ENCODE results near the gene TP53I13. TPM values are rescaled to one million over a fixed set of nuclear protein-coding genes. Genes with fewer than 3 reads are reported as not detected.

The TP53I13 gene
- total and polyA plus RNA-seq, 2 of the 4 experiments (the other 2 are of a cell fraction): 22.0 to 48.3 TPM

DNA sequence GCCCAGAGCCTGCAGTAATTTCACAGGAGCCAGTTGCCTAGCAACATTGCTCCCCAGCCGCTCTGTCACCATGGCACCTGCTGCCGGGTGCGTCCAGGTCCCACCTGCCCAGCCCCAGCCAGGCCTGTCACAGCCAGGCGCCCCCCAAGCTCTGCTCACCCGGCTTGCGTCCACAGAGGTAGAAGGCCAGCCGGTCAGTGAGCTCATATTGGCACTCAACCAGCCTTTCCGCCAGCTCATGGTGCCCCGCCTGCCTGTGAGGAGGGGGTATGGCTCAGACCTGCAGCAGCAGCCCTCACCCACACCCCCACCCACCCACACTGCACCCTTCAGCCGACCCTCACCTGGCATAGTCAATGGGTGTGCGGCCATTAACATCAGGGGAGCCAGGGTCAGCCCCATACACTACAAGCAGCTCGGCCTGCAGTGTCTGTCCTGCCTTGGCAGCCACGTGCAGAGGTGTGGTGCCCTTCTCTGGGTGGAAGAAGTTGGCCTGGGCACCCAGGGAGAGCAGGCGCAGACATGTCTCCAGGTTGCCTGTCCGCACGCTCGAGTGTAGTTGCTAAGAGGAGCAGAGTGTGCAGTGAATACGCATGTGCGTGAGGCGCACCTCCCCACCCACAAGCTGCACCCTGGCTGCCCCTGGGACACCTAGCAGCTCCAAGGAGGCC is 13.2 kb downstream of the TP53I13 start:
- Histone ChIP-seq H3K27ac (ENCODE audit: insufficient read depth, low read length) (no peak overlapping the region), H3K9ac (ENCODE audit: low read depth, low read length) (no peak overlapping the region), H4K91ac (ENCODE audit: insufficient read depth, low read depth, low read length) (no peak overlapping the region), H4K8ac (ENCODE audit: low read depth in 2 of 2, low read length in 2 of 2) (no peak overlapping the region), H3K14ac (replicated peaks; ENCODE audit: low read depth, low read length) (no peak overlapping the region), H2BK120ac (ENCODE audit: low read depth, low read length) (no peak overlapping the region), H2AK5ac (ENCODE audit: low read depth, low read length) (no peak overlapping the region), H3K4me2 (ENCODE audit: low read depth, low read length) (no peak overlapping the region), H3K4ac (ENCODE audit: low read depth, low read length) (no peak overlapping the region), H4K5ac (ENCODE audit: low read depth, low read length) (no peak overlapping the region), H3K9me1 (ENCODE audit: insufficient read depth, low read length) (peaks cover 18% of the 10 kb centered on the region), H2BK15ac (ENCODE audit: low read depth, low read length) (no peak overlapping the region), H3K9me3 (ENCODE audit: control insufficient read depth, insufficient read depth, low read length) (no peaks in the 10 kb centered on the region), H3K36me3 (ENCODE audit: control insufficient read depth, insufficient read depth, low read length) (peaks cover 48% of the 10 kb centered on the region), H3K23ac (ENCODE audit: low read depth, low read length) (no peak overlapping the region), H2BK5ac (ENCODE audit: low read depth, low read length, poor library complexity, severe bottlenecking) (no peak overlapping the region), H3K4me3 (ENCODE audit: insufficient read depth, low read depth, low read length) (no peak overlapping the region), H3K27me3 (ENCODE audit: control insufficient read depth, insufficient read depth, low read length) (no peaks in the 10 kb centered on the region), H3K18ac (ENCODE audit: low read depth, low read length) (no peak overlapping the region), H3K4me1 (ENCODE audit: control insufficient read depth, insufficient read depth, low read length) (peaks cover 11% of the 10 kb centered on the region; the same call in 1 of the 2 replicates), H4K20me1 (ENCODE audit: insufficient read depth, low read length) (peaks cover 44% of the 10 kb centered on the region), H2BK20ac (ENCODE audit: low read depth, low read length) (no peak overlapping the region), H3K79me1 (ENCODE audit: low read depth in 1 of 2, low read length in 2 of 2) (peaks cover 31 to 74% of the 10 kb centered on the region in 2 experiments), H2AK9ac (replicated peaks; ENCODE audit: low read depth, low read length, poor library complexity) (no peak overlapping the region), H2AFZ (replicated peaks; ENCODE audit: low read length, poor library complexity) (no peak overlapping the region), H3K56ac (ENCODE audit: extremely low read depth, insufficient read depth, low read length) (no peak overlapping the region)
- ATAC-seq (ENCODE audit: low read depth): no peak
- dilution Hi-C loops (cut with HindIII; ENCODE audit: low sequenced_read_pairs, unreplicated experiment) (no loop called here), intact Hi-C loops (cut with micrococcal nuclease) (no loop called here), in situ Hi-C loops (cut with MboI; ENCODE audit: low sequenced_read_pairs) (no loop called here)
- no peak for TF ChIP-seq BHLHE40 (IDR thresholded peaks at IDR 0.05; ENCODE audit: low read depth, low read length)
- TF ChIP-seq, protein P1, sequence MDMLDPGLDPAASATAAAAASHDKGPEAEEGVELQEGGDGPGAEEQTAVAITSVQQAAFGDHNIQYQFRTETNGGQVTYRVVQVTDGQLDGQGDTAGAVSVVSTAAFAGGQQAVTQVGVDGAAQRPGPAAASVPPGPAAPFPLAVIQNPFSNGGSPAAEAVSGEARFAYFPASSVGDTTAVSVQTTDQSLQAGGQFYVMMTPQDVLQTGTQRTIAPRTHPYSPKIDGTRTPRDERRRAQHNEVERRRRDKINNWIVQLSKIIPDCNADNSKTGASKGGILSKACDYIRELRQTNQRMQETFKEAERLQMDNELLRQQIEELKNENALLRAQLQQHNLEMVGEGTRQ (IDR thresholded peaks at IDR 0.05; ENCODE audit: low read depth, low read length): no peak
- TF ChIP-seq NFE2L2 (IDR thresholded peaks at IDR 0.05; ENCODE audit: low read depth, low read length): no peak
- TF ChIP-seq RAD21 (IDR thresholded peaks at IDR 0.05; ENCODE audit: low read length): no peak
- no peak for TF ChIP-seq CHD1 (IDR thresholded peaks at IDR 0.05; ENCODE audit: low read depth, low read length)
- TF ChIP-seq POLR2A (IDR thresholded peaks at IDR 0.05; ENCODE audit: low read depth, low read length): no peak
- no peak for TF ChIP-seq RCOR1 (IDR thresholded peaks at IDR 0.05; ENCODE audit: insufficient replicate concordance, low read length)
- no peak for TF ChIP-seq ELK1 (IDR thresholded peaks at IDR 0.05; ENCODE audit: borderline replicate concordance, low read depth, low read length)
- TF ChIP-seq MAZ (IDR thresholded peaks at IDR 0.05; ENCODE audit: borderline replicate concordance, low read depth, low read length): no peak
- TF ChIP-seq CEBPB (IDR thresholded peaks at IDR 0.05; ENCODE audit: low read depth, low read length): no peak
- no peak for TF ChIP-seq FOS (IDR thresholded peaks at IDR 0.05; ENCODE audit: low read depth, low read length)
- no peak for TF ChIP-seq SMC3 (IDR thresholded peaks at IDR 0.05; ENCODE audit: low read depth, low read length)
- no peak for TF ChIP-seq MXI1 (IDR thresholded peaks at IDR 0.05; ENCODE audit: borderline replicate concordance, low read depth, low read length)
- TF ChIP-seq RFX5 (IDR thresholded peaks at IDR 0.05; ENCODE audit: low read depth, low read length): no peak
- no peak for TF ChIP-seq MAFK (IDR thresholded peaks at IDR 0.05; ENCODE audit: low read depth, low read length)
- TF ChIP-seq, protein P2, sequence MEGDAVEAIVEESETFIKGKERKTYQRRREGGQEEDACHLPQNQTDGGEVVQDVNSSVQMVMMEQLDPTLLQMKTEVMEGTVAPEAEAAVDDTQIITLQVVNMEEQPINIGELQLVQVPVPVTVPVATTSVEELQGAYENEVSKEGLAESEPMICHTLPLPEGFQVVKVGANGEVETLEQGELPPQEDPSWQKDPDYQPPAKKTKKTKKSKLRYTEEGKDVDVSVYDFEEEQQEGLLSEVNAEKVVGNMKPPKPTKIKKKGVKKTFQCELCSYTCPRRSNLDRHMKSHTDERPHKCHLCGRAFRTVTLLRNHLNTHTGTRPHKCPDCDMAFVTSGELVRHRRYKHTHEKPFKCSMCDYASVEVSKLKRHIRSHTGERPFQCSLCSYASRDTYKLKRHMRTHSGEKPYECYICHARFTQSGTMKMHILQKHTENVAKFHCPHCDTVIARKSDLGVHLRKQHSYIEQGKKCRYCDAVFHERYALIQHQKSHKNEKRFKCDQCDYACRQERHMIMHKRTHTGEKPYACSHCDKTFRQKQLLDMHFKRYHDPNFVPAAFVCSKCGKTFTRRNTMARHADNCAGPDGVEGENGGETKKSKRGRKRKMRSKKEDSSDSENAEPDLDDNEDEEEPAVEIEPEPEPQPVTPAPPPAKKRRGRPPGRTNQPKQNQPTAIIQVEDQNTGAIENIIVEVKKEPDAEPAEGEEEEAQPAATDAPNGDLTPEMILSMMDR (conservative IDR thresholded peaks at IDR 0.05; ENCODE audit: low read depth, low read length): no peak
- no peak for DNase-seq
- 90% methylated on average over 2 of the region's 20 CpGs; no CpG with 5 or more reads in 1 of the 2 experiments for WGBS, 2 experiments (ENCODE audit: extremely low coverage in 2 of 2, insufficient read length in 1 of 2)
- CTCF ChIA-PET: interaction anchor here (1.0 to 1.1 kb wide), 2 partner anchors 10 to 180 kb away, joined by 3 read pairs; no protein-coding TSS in a partner anchor
- POLR2A ChIA-PET (ENCODE audit: unreplicated experiment): no interaction called here
- no TSS peak for BruUV-seq (replicated peaks)

All from IMR-90 (cell line).